NT2/D1 (cell line): Measurements from ENCODE around the gene FOXC1.

Source experiments
- SUZ12 ChIP-seq: IDR thresholded peaks from 2 replicates; pipeline ENCODE4 v1.6.1; 2011; ENCODE audit not compliant: insufficient read length, insufficient read depth; ENCODE audit errors: extremely low read depth
- YY1 ChIP-seq: IDR thresholded peaks from 2 replicates; pipeline ENCODE4 v1.6.1; 2011; ENCODE audit not compliant: insufficient read length, insufficient read depth

- TF ChIP-seq SUZ12 (no peak), YY1 (no peak)
Measured at GRCh38 chr6:1561355-1561754, 48.4 kb upstream of the FOXC1 start.
